HUDEP-2 (cell line): ENCODE results near the gene PPHLN1.

ENCODE experiments used
- DNase-seq, 76 experiments: peaks; one replicate each; lab custom pipeline; 2025; ENCODE audit not compliant: unreplicated experiment in 76 of 76; lab: John Stamatoyannopoulos, UW

The PPHLN1 gene

DNA sequence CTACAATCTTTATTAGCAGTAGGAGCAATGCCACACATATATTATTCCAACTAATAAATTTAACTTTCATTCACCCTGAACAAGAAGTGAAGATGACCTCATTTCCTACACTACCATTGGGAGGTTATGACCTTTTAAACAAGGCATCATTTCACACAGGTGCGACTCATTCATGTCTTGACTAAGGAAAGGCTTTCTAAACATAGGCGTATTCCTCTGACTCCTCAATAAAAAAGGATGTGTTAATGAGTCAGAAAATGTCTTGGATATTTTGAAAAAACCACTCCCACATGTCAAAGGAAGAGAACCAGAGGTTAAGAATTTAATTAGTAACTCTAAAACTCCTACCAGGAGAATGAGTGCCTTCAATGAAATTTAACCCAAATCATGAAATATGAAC lies 148.4 kb downstream of the PPHLN1 start:
- no peak for DNase-seq

DNA sequence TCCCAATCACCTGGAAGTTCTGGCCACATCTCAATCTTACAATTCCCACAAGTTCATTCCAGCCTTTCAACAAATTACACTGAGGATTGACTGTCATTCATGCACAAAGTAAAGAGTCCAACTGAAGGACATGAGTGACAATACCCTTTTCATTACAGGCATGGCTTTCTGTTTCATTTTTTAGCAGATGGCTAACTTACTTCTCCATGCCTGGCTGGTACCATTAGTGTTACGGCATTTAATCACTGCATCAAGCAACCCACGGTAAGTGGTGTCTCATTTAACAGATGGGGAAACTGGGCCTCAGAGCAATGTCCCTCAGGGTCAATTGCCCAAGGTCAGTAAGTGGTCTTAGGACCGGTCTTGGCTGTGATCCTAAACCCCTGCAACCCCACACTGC lies 149.1 kb downstream of the PPHLN1 start:
- no peak for DNase-seq

DNA sequence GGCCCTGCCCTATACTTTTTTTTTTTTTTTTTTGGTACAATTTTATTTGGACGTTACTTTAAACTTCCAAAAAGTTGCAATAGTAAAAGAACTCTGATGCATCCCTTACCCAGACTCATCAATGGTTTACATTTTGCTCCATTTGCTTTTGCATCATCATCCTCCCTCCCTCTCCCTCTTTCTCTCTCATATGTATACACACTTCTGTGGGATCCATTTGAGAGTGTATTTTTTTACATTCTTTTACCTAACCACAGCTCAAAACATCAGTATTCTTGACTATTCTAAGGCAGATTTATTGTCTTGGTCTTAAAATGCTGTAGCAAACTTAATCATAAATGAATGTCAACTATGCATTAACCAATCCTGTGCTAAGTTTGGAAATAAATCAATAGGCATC lies 152.0 kb downstream of the PPHLN1 start:
- DNase-seq: no peak

DNA sequence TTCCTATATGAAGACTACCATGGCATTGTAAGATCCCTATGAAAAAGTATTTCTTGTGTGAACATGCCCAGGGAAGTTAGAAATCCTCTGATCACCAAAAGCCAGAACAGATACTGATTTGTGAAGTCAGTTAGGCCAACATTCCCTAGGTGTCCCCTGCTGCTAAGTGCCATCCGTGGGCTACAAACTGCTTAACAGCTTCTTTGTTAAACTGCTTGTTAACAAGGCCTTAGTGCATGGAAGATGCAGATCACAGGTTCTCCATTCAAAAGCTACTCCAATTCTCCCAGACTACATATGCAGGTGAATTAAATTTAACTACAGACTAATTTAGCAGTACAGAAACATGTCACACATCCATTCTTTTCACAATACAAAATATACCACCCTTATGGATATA lies 155.4 kb downstream of the PPHLN1 start:
- DNase-seq: no peak

- no peak for DNase-seq
Observed at GRCh38 chr12:42482041-42482747, 156.2 kb downstream of the PPHLN1 start.

GRCh38 chr12:42482748-42483520 lies 157.0 kb downstream of the PPHLN1 start:
- DNase-seq: peak in 35 of 76 experiments; percentile 8 to 55 (median 25)

DNA sequence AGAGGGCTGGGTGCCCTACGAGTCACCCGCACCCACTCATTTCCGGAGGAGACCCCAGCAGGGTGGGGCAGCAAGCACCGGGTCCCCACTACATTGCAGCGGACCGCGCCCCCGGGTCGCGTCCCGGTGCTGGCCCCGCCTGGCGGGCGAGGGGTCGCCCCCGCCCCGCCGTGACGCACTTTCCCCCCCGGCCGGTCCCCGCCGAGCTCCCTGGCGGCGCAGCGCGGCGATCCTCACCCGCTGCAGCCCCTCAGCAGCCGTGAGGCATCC lies 157.5 kb downstream of the PPHLN1 start:
- DNase-seq: no peak

GRCh38 chr12:42484996-42485395 lies 159.0 kb downstream of the PPHLN1 start:
- DNase-seq: no peak

DNA sequence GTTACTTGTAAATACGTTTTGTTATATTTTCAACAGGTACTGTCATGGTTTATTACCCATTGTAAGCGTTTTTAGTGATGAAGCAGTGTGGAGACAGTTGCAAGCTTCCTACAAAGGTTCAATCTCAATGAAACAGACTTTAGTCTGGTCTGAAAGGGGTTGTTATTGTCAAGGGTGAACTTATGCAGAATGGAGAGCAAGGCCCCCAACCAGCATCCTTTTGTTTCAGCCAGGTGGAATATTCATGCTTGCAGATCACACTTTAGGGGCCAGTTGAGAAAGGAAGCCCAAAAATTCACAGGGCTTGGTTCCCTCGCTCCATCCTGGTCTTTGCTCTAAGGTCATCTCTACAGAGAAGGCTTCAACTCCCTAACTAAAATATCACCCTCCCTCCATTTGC lies 159.9 kb downstream of the PPHLN1 start:
- DNase-seq: no peak

GRCh38 chr12:42486407-42486806 lies 160.4 kb downstream of the PPHLN1 start:
- DNase-seq: peak in 19 of 76 experiments; percentile 2 to 41 (median 16)

GRCh38 chr12:42490261-42490842 lies 164.4 kb downstream of the PPHLN1 start:
- DNase-seq: no peak
